ENCODE measurements around the gene CTU2.

DNA sequence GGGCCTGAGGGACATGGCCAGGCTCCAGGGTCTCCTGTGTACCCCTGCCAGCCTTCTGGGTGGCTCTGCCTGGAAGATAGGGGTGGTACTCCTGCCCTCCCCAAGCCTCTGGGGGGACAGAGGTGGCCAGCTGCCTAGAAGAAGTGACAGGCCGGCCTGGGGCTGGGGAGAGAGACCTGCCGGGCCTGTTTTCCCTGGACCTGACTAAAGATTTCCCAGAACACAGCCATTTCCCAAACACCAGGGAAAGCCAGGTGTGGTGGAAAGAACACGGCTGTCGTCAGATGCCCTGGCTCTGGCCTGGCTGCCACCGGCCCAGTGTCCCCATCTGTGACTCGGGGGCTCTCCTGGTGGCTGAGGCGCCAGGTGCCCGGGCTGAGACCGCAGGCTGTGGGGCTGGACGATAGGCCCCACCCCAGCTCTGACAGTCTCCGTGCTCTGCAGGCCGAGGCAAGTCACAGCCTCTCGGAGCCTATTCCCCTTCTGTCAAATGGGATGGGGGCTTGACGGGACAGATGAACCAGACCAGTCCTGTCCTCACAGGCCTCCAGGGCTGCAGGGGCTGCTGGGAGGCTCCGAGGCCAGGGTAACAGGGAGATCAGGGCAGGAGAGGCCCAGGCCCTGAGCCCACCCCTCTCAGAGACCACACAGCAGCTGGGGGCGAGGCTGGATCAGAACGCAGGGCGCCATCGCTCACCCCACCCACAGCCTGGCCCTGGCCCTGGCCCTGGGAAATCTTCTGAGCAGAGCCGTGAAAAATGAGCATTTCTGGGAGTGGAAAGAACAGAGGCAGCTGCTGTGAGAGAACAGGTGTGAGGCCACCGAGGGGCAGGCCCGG, 33.1 kb downstream of the CTU2 start:
- TF ChIP-seq, protein P1, sequence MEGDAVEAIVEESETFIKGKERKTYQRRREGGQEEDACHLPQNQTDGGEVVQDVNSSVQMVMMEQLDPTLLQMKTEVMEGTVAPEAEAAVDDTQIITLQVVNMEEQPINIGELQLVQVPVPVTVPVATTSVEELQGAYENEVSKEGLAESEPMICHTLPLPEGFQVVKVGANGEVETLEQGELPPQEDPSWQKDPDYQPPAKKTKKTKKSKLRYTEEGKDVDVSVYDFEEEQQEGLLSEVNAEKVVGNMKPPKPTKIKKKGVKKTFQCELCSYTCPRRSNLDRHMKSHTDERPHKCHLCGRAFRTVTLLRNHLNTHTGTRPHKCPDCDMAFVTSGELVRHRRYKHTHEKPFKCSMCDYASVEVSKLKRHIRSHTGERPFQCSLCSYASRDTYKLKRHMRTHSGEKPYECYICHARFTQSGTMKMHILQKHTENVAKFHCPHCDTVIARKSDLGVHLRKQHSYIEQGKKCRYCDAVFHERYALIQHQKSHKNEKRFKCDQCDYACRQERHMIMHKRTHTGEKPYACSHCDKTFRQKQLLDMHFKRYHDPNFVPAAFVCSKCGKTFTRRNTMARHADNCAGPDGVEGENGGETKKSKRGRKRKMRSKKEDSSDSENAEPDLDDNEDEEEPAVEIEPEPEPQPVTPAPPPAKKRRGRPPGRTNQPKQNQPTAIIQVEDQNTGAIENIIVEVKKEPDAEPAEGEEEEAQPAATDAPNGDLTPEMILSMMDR (IDR thresholded peaks at IDR 0.05) = no peak
- TF ChIP-seq EP300 (IDR thresholded peaks at IDR 0.05; ENCODE audit: low read depth) (no peak), POLR2A (IDR thresholded peaks at IDR 0.05) (no peak)

Measured in transverse colon (tissue), 3 donors.